DND-41 (cell line): ENCODE measurements around the gene FABP6.

Experiments
- CTCF ChIP-seq: IDR thresholded peaks from 2 replicates; pipeline ENCODE4 v1.5.1; 2012; ENCODE audit warnings: borderline replicate concordance, low read length, moderate library complexity, mild to moderate bottlenecking; ENCODE audit not compliant: poor library complexity, severe bottlenecking; ENCODE audit errors: extremely low read depth
- EZH2 ChIP-seq: IDR thresholded peaks from 3 replicates; pipeline ENCODE4 v1.6.1; 2012; ENCODE audit warnings: borderline replicate concordance, low read depth, mild to moderate bottlenecking, moderate library complexity, low read length, inconsistent platforms; ENCODE audit not compliant: severe bottlenecking

GRCh38 chr5:160230686-160231527 lies 1.6 kb downstream of the FABP6 start:
- TF ChIP-seq EZH2 (no peak), CTCF (no peak)
